ENCODE data around the gene INPP5B.
"Not testable (repeated sequence)": the region's sequence is repeated elsewhere in the genome, so short reads cannot be mapped to it uniquely, and the experiment has no call there.

DNA sequence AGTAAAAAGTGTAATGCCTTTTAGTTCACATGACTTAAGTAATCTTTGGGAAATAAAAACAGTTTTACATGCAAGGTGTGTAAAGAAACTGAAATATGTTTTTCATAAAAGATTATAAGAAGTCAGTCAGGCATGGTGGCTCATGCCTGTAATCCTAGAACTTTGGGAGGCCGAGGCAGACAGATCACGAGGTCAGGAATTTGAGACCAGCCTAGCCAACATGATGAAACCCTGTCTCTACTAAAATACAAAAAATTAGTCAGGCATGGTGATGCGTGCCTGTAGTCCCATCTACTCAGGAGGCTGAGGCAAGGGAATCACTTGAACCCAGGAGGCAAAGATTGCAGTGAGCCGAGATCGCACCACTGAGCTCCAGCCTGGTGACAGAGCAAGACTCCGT is 42.9 kb downstream of the INPP5B start:
- TF ChIP-seq, protein P1, sequence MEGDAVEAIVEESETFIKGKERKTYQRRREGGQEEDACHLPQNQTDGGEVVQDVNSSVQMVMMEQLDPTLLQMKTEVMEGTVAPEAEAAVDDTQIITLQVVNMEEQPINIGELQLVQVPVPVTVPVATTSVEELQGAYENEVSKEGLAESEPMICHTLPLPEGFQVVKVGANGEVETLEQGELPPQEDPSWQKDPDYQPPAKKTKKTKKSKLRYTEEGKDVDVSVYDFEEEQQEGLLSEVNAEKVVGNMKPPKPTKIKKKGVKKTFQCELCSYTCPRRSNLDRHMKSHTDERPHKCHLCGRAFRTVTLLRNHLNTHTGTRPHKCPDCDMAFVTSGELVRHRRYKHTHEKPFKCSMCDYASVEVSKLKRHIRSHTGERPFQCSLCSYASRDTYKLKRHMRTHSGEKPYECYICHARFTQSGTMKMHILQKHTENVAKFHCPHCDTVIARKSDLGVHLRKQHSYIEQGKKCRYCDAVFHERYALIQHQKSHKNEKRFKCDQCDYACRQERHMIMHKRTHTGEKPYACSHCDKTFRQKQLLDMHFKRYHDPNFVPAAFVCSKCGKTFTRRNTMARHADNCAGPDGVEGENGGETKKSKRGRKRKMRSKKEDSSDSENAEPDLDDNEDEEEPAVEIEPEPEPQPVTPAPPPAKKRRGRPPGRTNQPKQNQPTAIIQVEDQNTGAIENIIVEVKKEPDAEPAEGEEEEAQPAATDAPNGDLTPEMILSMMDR (IDR thresholded peaks at IDR 0.05) = not testable (repeated sequence)
- TF ChIP-seq EP300, POLR2A, POLR2AphosphoS5 (IDR thresholded peaks at IDR 0.05): not testable (repeated sequence)
